KMS-11 (cell line): ENCODE data around the gene E4F1.
A peak's percentile ranks its signal among the peaks of the same experiment; 100 is the strongest.
"Not testable (repeated sequence)": the region's sequence is repeated elsewhere in the genome, so short reads cannot be mapped to it uniquely, and the experiment has no call there.

ENCODE experiments used
- H2AFZ ChIP-seq: fragments of 200-600 bp; sonication (generic); 2 replicates; pipeline ENCODE4 v1.6.1; 2016; ENCODE audit warnings: antibody characterized with exemption, mixed run types, low read depth
- H3K27ac ChIP-seq: fragments of 200-600 bp; sonication (generic); 2 replicates; pipeline ENCODE4 v1.6.1; 2016; ENCODE audit warnings: mild to moderate bottlenecking, mixed run types
- H3K27me3 ChIP-seq: fragments of 200-600 bp; sonication (generic); 2 replicates; pipeline ENCODE4 v1.6.1; 2017; ENCODE audit warnings: mild to moderate bottlenecking, low read depth, mixed run types, moderate library complexity; ENCODE audit not compliant: insufficient read depth
- H3K36me3 ChIP-seq: fragments of 200-600 bp; sonication (generic); 2 replicates; pipeline ENCODE4 v1.6.1; 2017; ENCODE audit warnings: mild to moderate bottlenecking, mixed run types; ENCODE audit not compliant: insufficient read depth
- H3K4me1 ChIP-seq: fragments of 200-600 bp; sonication (generic); 2 replicates; pipeline ENCODE4 v1.6.1; 2016; ENCODE audit warnings: mild to moderate bottlenecking, low read depth, mixed run types; ENCODE audit not compliant: poor library complexity, severe bottlenecking
- H3K4me2 ChIP-seq: fragments of 200-600 bp; sonication (generic); 2 replicates; pipeline ENCODE4 v1.7.0; 2016; ENCODE audit warnings: mild to moderate bottlenecking, mixed run types
- H3K4me3 ChIP-seq: fragments of 200-600 bp; sonication (generic); IDR thresholded peaks from 2 replicates; pipeline ENCODE4 v1.6.1; 2017; ENCODE audit warnings: low read depth, low read length, mixed read lengths; ENCODE audit not compliant: insufficient read depth
- H3K79me2 ChIP-seq: fragments of 200-600 bp; sonication (generic); 2 replicates; pipeline ENCODE4 v1.6.1; 2016; ENCODE audit warnings: low read depth, mixed run types; ENCODE audit not compliant: insufficient read depth
- H3K9ac ChIP-seq: fragments of 200-600 bp; sonication (generic); 2 replicates; pipeline ENCODE4 v1.6.1; 2016; ENCODE audit warnings: mild to moderate bottlenecking, mixed run types
- H4K20me1 ChIP-seq: fragments of 200-600 bp; sonication (generic); 2 replicates; pipeline ENCODE4 v1.6.1; 2016; ENCODE audit warnings: mild to moderate bottlenecking, mixed run types; ENCODE audit not compliant: insufficient read depth
- TF ChIP-seq, protein P1 (sequence below): fragments of 200-600 bp; sonication (generic); conservative IDR thresholded peaks from 2 replicates; pipeline ENCODE4 v1.6.1; 2017; ENCODE audit warnings: low read depth, mild to moderate bottlenecking, antibody characterized with exemption, low read length, moderate library complexity, mixed read lengths

The E4F1 gene

DNA sequence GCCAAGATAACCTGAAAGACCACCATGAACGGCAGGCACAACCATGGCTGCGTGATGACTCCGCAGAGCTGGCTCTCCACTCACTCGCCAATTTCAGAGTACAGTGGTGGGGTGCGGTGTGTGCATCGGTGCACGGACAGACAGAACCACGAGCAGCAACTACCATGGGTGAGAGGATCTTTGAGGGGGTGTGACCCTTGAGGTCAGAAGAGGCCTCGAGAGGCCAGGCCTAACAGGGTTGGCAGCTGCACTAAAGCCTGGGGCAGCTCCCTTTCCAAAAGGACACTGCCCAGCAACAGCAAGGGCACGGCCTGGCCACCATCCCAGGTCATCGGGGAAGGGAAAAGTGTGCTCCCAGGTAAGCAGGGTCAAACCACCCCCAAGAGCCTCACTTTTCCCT is 29.9 kb downstream of the E4F1 start:
- Histone ChIP-seq H2AFZ (no peak overlapping the region), H3K4me2 (no peak overlapping the region), H3K36me3 (peaks cover 32% of the 10 kb centered on the region; the same call in 1 of the 2 replicates), H3K27me3 (no peaks in the 10 kb centered on the region), H3K9ac (no peak overlapping the region), H3K4me1 (peaks cover 29% of the 10 kb centered on the region), H3K27ac (peak overlapping the region; percentile 88; the same call in 1 of the 2 replicates), H4K20me1 (no peaks in the 10 kb centered on the region), H3K4me3 (no peak overlapping the region), H3K79me2 (peaks cover 31% of the 10 kb centered on the region)
- TF ChIP-seq, protein P1, sequence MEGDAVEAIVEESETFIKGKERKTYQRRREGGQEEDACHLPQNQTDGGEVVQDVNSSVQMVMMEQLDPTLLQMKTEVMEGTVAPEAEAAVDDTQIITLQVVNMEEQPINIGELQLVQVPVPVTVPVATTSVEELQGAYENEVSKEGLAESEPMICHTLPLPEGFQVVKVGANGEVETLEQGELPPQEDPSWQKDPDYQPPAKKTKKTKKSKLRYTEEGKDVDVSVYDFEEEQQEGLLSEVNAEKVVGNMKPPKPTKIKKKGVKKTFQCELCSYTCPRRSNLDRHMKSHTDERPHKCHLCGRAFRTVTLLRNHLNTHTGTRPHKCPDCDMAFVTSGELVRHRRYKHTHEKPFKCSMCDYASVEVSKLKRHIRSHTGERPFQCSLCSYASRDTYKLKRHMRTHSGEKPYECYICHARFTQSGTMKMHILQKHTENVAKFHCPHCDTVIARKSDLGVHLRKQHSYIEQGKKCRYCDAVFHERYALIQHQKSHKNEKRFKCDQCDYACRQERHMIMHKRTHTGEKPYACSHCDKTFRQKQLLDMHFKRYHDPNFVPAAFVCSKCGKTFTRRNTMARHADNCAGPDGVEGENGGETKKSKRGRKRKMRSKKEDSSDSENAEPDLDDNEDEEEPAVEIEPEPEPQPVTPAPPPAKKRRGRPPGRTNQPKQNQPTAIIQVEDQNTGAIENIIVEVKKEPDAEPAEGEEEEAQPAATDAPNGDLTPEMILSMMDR: no peak

DNA sequence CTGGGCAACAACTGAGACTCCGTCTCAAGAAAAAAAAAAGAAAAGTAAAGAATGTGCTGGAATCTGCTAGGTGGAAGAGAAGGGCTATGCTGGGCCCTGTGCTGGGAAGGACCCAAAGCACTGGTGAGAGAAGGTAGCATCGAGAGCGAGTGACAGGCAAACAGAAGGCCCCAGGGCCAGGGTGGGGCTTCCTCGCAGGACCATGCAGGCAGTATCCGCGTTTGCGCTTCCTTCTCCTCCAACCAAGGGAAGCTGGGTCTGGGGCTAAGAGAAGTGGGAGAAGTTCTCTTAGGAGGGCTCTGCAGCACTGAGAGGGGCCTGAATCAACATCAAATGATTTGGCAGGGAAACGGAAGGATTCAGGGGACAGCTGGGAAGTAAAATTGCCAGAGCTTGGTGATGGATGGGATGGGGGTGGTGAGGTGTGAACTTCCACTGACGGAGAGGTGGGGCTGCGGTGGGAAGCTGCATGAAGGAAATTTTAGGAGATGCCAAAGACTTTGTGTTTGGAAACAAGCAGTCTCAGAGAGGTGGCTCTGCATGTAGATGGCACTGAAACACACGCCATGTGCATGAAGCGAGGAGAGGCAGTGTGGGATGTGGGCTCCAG is 33.2 kb downstream of the E4F1 start:
- Histone ChIP-seq H3K4me2 (no peak overlapping the region), H2AFZ (no peak overlapping the region), H3K4me3 (no peak overlapping the region), H3K4me1 (peaks cover 14% of the 10 kb centered on the region), H3K27me3 (no peaks in the 10 kb centered on the region), H3K36me3 (peaks cover 42% of the 10 kb centered on the region; the same call in 1 of the 2 replicates), H3K79me2 (peaks cover 34% of the 10 kb centered on the region; the same call in 1 of the 2 replicates), H3K9ac (no peak overlapping the region), H3K27ac (no peak overlapping the region), H4K20me1 (no peaks in the 10 kb centered on the region)
- TF ChIP-seq, protein P1: no peak

GRCh38 chr16:2257726-2258125 is 34.3 kb downstream of the E4F1 start:
- peaks cover 3% of the 10 kb centered on the region for H3K4me1 ChIP-seq
- no peak overlapping the region for H3K4me2 ChIP-seq
- H4K20me1 ChIP-seq: no peaks in the 10 kb centered on the region
- peaks cover 45% of the 10 kb centered on the region; the same call in 1 of the 2 replicates for H3K79me2 ChIP-seq
- TF ChIP-seq, protein P1: no peak
- no peak overlapping the region for H2AFZ ChIP-seq
- H3K9ac ChIP-seq: no peak overlapping the region
- no peak overlapping the region for H3K4me3 ChIP-seq
- H3K36me3 ChIP-seq: peaks cover 51% of the 10 kb centered on the region; the same call in 1 of the 2 replicates
- H3K27me3 ChIP-seq: 0 out of 2 replicates have a peak, but pooled peaks cover 6% of the 10 kb centered on the region
- no peak overlapping the region for H3K27ac ChIP-seq

DNA sequence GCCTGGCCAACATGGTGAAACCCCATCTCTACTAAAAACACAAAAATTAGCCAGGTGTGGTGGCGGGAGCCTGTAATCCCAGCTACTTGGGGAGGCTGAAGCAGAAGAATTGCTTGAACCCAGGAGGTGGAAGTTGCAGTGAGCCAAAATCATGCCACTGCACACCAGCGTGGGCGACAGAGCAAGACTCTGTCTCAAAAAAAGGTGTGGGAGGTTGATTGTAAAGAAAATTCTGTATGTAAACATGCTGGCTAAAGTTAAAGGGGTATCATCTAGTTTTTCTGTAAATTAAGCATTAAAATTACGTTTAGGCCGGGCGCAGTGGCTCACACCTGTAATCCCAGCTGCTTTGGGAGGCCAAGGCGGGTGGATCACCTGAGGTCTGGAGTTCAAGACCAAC is 35.1 kb downstream of the E4F1 start:
- not testable (repeated sequence) for H3K4me2 ChIP-seq, H3K27ac ChIP-seq, H3K4me3 ChIP-seq, H4K20me1 ChIP-seq, H3K9ac ChIP-seq, H3K4me1 ChIP-seq, H2AFZ ChIP-seq, H3K27me3 ChIP-seq
- peaks cover 53% of the 10 kb centered on the region for H3K79me2 ChIP-seq
- H3K36me3 ChIP-seq: peaks cover 53% of the 10 kb centered on the region; the same call in 1 of the 2 replicates

GRCh38 chr16:2260250-2260649 is 36.9 kb downstream of the E4F1 start:
- Histone ChIP-seq H3K4me2 (no peak overlapping the region), H4K20me1 (peaks cover 21% of the 10 kb centered on the region), H3K27ac (no peak overlapping the region), H3K4me1 (peaks cover 6% of the 10 kb centered on the region), H3K9ac (no peak overlapping the region), H3K27me3 (0 out of 2 replicates have a peak, but pooled peaks cover 6% of the 10 kb centered on the region), H3K4me3 (no peak overlapping the region), H2AFZ (no peak overlapping the region), H3K79me2 (peaks cover 70% of the 10 kb centered on the region), H3K36me3 (peaks cover 43% of the 10 kb centered on the region; the same call in 1 of the 2 replicates)
- TF ChIP-seq, protein P1: no peak

DNA sequence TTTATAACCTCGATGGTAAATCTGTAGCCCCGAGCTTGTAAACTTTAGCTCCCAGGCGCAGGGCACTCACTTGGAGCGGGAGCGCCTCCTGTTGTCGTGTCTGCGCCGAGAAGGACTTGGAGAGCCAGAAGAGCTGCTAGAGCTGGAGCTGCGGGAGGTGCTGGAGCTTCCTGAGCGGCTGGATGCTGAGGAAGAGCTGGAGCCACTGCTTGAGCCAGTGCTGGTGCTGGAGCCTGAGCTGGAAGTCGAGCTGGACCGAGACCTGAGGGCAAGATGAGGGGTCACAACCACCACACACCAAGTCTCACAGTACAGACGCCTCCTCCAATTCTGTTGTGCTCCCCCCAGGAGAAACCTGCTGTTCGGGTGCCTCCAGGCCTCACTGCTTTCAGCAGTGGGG is 39.6 kb downstream of the E4F1 start:
- H3K4me2 ChIP-seq, H2AFZ ChIP-seq, H3K9ac ChIP-seq, H3K4me3 ChIP-seq, H3K27ac ChIP-seq, H3K27me3 ChIP-seq: not testable (repeated sequence)
- peaks cover 24% of the 10 kb centered on the region; the same call in 1 of the 2 replicates for H3K36me3 ChIP-seq
- H3K4me1 ChIP-seq: peaks cover 20% of the 10 kb centered on the region
- H4K20me1 ChIP-seq: peaks cover 33% of the 10 kb centered on the region
- H3K79me2 ChIP-seq: peaks cover 93% of the 10 kb centered on the region

DNA sequence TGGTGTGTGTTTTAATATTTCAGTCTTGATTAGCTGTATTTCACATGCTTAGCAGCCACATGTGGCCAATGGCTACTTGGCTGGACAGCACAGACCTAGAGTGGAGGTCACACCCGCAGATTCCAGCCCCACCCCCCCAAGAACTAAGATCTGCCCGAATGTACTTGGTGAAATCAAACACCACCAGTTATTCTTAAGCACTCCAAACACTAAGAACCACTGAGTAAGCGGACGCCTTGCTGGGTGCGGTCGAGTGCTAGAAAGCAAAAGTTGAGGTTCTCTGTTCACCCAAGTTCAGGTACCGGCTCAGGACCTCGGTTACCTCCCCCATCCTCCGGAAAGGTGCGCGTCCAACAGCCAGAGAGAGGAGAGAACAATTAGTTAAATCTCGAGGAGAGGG is 43.5 kb downstream of the E4F1 start:
- H3K4me1 ChIP-seq: peaks cover 32% of the 10 kb centered on the region
- peaks cover 33% of the 10 kb centered on the region for H4K20me1 ChIP-seq
- not testable (repeated sequence) for H2AFZ ChIP-seq, H3K36me3 ChIP-seq, H3K4me3 ChIP-seq, H3K27me3 ChIP-seq
- H3K9ac ChIP-seq: peak overlapping the region; percentile 89
- H3K79me2 ChIP-seq: peaks cover 60% of the 10 kb centered on the region
- peak overlapping the region; percentile 89; the same call in 1 of the 2 replicates for H3K27ac ChIP-seq
- H3K4me2 ChIP-seq: peak overlapping the region; percentile 84
